ENCODE data around the gene ENTPD8. TPM values are rescaled to one million over a fixed set of nuclear protein-coding genes. Genes with fewer than 3 reads are reported as not detected.

Gene ENTPD8
- total RNA-seq, 1 donor = not detected

- no peak overlapping the region for H3K4me2 ChIP-seq (ENCODE audit: insufficient read depth, low read length)
- H3K27ac ChIP-seq (ENCODE audit: low read depth, low read length) = no peak overlapping the region
Measured at GRCh38 chr9:137393176-137394150, 47.7 kb downstream of the ENTPD8 start.

GRCh38 chr9:137392232-137393007 is 48.7 kb downstream of the ENTPD8 start:
- Histone ChIP-seq H3K27me3 (ENCODE audit: insufficient read depth, low read length) (no peaks in the 10 kb centered on the region), H3K36me3 (ENCODE audit: insufficient read depth, low read length) (no peaks in the 10 kb centered on the region), H2AFZ (ENCODE audit: low read length) (no peak overlapping the region), H3K27ac (ENCODE audit: low read depth, low read length) (no peak overlapping the region), H3K79me2 (ENCODE audit: insufficient read depth, low read length) (no peaks in the 10 kb centered on the region), H3K4me3 (ENCODE audit: insufficient read depth, low read length) (no peak overlapping the region), H4K20me1 (ENCODE audit: insufficient read depth, low read length) (peaks cover 7% of the 10 kb centered on the region), H3K9me3 (ENCODE audit: low read depth, low read length) (no peaks in the 10 kb centered on the region), H3K4me1 (ENCODE audit: insufficient read depth, low read length) (peaks cover 2% of the 10 kb centered on the region), H3K4me2 (ENCODE audit: insufficient read depth, low read length) (no peak overlapping the region)
- TF ChIP-seq CTCF (IDR thresholded peaks at IDR 0.05; ENCODE audit: extremely low read depth, low read depth, low read length) = no peak
- DNase-seq (ENCODE audit: insufficient read length, low spot score, missing footprints) = no peak

More at GRCh38 chr9:137393176-137394150, 47.7 kb downstream of the ENTPD8 start:
- no peaks in the 10 kb centered on the region for H3K9me3 ChIP-seq (ENCODE audit: low read depth, low read length)
- H3K27me3 ChIP-seq (ENCODE audit: insufficient read depth, low read length) = no peaks in the 10 kb centered on the region
- H3K4me3 ChIP-seq (ENCODE audit: insufficient read depth, low read length) = no peak overlapping the region
- H2AFZ ChIP-seq (ENCODE audit: low read length) = no peak overlapping the region
- no peaks in the 10 kb centered on the region for H3K79me2 ChIP-seq (ENCODE audit: insufficient read depth, low read length)
- H4K20me1 ChIP-seq (ENCODE audit: insufficient read depth, low read length) = peaks cover 9% of the 10 kb centered on the region
- H3K36me3 ChIP-seq (ENCODE audit: insufficient read depth, low read length) = no peaks in the 10 kb centered on the region
- no peak for DNase-seq (ENCODE audit: insufficient read length, low spot score, missing footprints)
- TF ChIP-seq CTCF (IDR thresholded peaks at IDR 0.05; ENCODE audit: extremely low read depth, low read depth, low read length) = no peak
- H3K4me1 ChIP-seq (ENCODE audit: insufficient read depth, low read length) = peaks cover 2% of the 10 kb centered on the region

GRCh38 chr9:137391411-137391754 is 49.8 kb downstream of the ENTPD8 start:
- peaks cover under 1% of the 10 kb centered on the region for H3K4me1 ChIP-seq (ENCODE audit: insufficient read depth, low read length)
- H3K4me2 ChIP-seq (ENCODE audit: insufficient read depth, low read length) = no peak overlapping the region
- H3K4me3 ChIP-seq (ENCODE audit: insufficient read depth, low read length) = no peak overlapping the region
- H4K20me1 ChIP-seq (ENCODE audit: insufficient read depth, low read length) = peaks cover 2% of the 10 kb centered on the region
- H3K27me3 ChIP-seq (ENCODE audit: insufficient read depth, low read length) = no peaks in the 10 kb centered on the region
- no peak for DNase-seq (ENCODE audit: insufficient read length, low spot score, missing footprints)
- no peak for TF ChIP-seq CTCF (IDR thresholded peaks at IDR 0.05; ENCODE audit: extremely low read depth, low read depth, low read length)
- H2AFZ ChIP-seq (ENCODE audit: low read length) = no peak overlapping the region
- no peaks in the 10 kb centered on the region for H3K9me3 ChIP-seq (ENCODE audit: low read depth, low read length)
- no peaks in the 10 kb centered on the region for H3K36me3 ChIP-seq (ENCODE audit: insufficient read depth, low read length)
- no peak overlapping the region for H3K27ac ChIP-seq (ENCODE audit: low read depth, low read length)
- no peaks in the 10 kb centered on the region for H3K79me2 ChIP-seq (ENCODE audit: insufficient read depth, low read length)

Measured in osteoblast (primary cell).